ENCODE results near the gene MAN2A1.

GRCh38 chr5:109767997-109768396 lies 78.3 kb downstream of the MAN2A1 start:
- no peak for TF ChIP-seq CTCF (conservative IDR thresholded peaks at IDR 0.05; ENCODE audit: low read depth in 2 of 2)
- TF ChIP-seq EZH2 (IDR thresholded peaks at IDR 0.05; ENCODE audit: low read depth, unreplicated experiment), result no peak
- TF ChIP-seq REST (IDR thresholded peaks at IDR 0.05; ENCODE audit: unreplicated experiment), result no peak
- no peak for TF ChIP-seq CREB1 (CRISPR knock-in tag; IDR thresholded peaks at IDR 0.05; ENCODE audit: low read depth)
- TF ChIP-seq POLR2AphosphoS5 (IDR thresholded peaks at IDR 0.05; ENCODE audit: low read depth), result no peak
